Stomach (tissue), 9 donors: ENCODE results near the gene SPOP. TPM values are rescaled to one million over a fixed set of nuclear protein-coding genes. Genes with fewer than 3 reads are reported as not detected.
A peak's percentile ranks its signal among the peaks of the same experiment; 100 is the strongest.

Experiments
- DNase-seq, 2 donors: peaks; one replicate each; pipeline versions ENCODE4 v3.0.0 to v3.0.0-alpha.2; 2013 to 2019
- H3K27ac ChIP-seq, 5 donors: fragments of 200-600 bp in 4 of 5; sonication (generic) in 4 of 5; one replicate each; pipeline ENCODE4 v1.5.1; 2013 to 2019; ENCODE audit warnings: mild to moderate bottlenecking in 1 of 5, moderate library complexity in 1 of 5
- H3K27me3 ChIP-seq, 3 donors: fragments of 200-600 bp; sonication (generic); one replicate each; pipeline ENCODE4 v1.5.1; 2017 to 2019; ENCODE audit warnings: mixed run types in 1 of 3
- H3K36me3 ChIP-seq, 4 donors: fragments of 200-600 bp; sonication (generic); 1 replicate in 3 of 4; 2 replicates in 1 of 4; pipeline ENCODE4 v1.5.1; 2016 to 2019
- H3K4me1 ChIP-seq, 4 donors: fragments of 200-600 bp; sonication (generic); one replicate each; pipeline ENCODE4 v1.5.1; 2016 to 2019
- H3K4me3 ChIP-seq, 4 donors: fragments of 200-600 bp; sonication (generic) in 3 of 4; one replicate each; pipeline ENCODE4 v1.5.1; 2016 to 2019; ENCODE audit warnings: mild to moderate bottlenecking in 1 of 4
- H3K9me3 ChIP-seq, 4 donors: fragments of 200-600 bp; sonication (generic); one replicate each; pipeline ENCODE4 v1.5.1; 2016 to 2019
- EP300 ChIP-seq: sonication (generic); formaldehyde crosslinking; IDR thresholded peaks from one replicate; pipeline ENCODE4 v1.6.1; 2017; ENCODE audit warnings: antibody characterized with exemption
- POLR2A ChIP-seq, 4 donors: fragments of 450-650 bp; IDR thresholded peaks; one replicate each; pipeline ENCODE4 v1.6.1; 2016; ENCODE audit warnings: antibody characterized with exemption in 4 of 4, control low read depth in 2 of 4, mild to moderate bottlenecking in 1 of 4, moderate library complexity in 1 of 4
- POLR2AphosphoS5 ChIP-seq, 3 donors: sonication (generic); formaldehyde crosslinking; IDR thresholded peaks; one replicate each; pipeline ENCODE4 v1.6.1; 2016; ENCODE audit warnings: antibody characterized with exemption in 3 of 3
- WGBS, 5 donors: extraction: QIAGEN DNeasy Blood & Tissue Kit in 3 of 5; methylation state at CpG; one replicate each; pipeline versions ENCODE4 v1.1.5 to v1.1.7; 2013 to 2018; 5-methylcytosine and 5-hydroxymethylcytosine counted together
- intact Hi-C: fragments of 100-400 bp; cut with DNase I; formaldehyde crosslinking; loops from one replicate; pipeline ENCODE4 v1.15.1; 2023; ENCODE audit warnings: low total_unique reads
- polyA plus RNA-seq, 3 donors: library from polyadenylated mRNA; stranded (reverse); fragments of 200-250 nt; gene quantifications; one replicate each; pipeline ENCODE4 v1.2.3, GENCODE V29; 2013
- total RNA-seq, 5 donors: library from RNA; depleted of rRNA; stranded (reverse); fragments of >200 nt; gene quantifications; one replicate each; pipeline versions ENCODE4 v1.1.0 to v1.2.3, GENCODE V29; 2014 to 2016
- TF ChIP-seq, protein P1 (sequence below), 7 experiments: fragments of 450-650 bp in 4 of 7; fragments of 200-600 bp in 3 of 7; sonication (generic) in 3 of 7; IDR thresholded peaks; one replicate each; pipeline ENCODE4 v1.5.1; 2016 to 2019; ENCODE audit warnings: antibody characterized with exemption in 7 of 7, control low read depth in 2 of 7, mild to moderate bottlenecking in 1 of 7
- donor health status: healthy with polysubstance abuse.
- donor health status: Bipolar disorder and iron deficiency.
- donor health status: healthy.

The SPOP gene
- total and polyA plus RNA-seq, 8 donors: 17.5 to 309 (median 41.6) TPM

GRCh38 chr17:49635121-49635520 is 42.8 kb downstream of the SPOP start:
- Histone ChIP-seq H3K27me3 (no peaks in the 10 kb centered on the region), H3K27ac (peak overlapping the region in 3 of 5 donors; percentile 47 to 86 (median 48)), H3K4me1 (peaks cover 20 to 99% (median 61%) of the 10 kb centered on the region in 4 donors), H3K36me3 (peaks cover 0 to 9% (median 0%) of the 10 kb centered on the region in 4 donors), H3K4me3 (no peak overlapping the region), H3K9me3 (no peaks in the 10 kb centered on the region)
- WGBS, 5 donors: 41 to 67% (median 55%) methylated on average over 1 of the region's 1 CpG
- DNase-seq: no peak
- intact Hi-C loops: no loop called here
- TF ChIP-seq, protein P1, sequence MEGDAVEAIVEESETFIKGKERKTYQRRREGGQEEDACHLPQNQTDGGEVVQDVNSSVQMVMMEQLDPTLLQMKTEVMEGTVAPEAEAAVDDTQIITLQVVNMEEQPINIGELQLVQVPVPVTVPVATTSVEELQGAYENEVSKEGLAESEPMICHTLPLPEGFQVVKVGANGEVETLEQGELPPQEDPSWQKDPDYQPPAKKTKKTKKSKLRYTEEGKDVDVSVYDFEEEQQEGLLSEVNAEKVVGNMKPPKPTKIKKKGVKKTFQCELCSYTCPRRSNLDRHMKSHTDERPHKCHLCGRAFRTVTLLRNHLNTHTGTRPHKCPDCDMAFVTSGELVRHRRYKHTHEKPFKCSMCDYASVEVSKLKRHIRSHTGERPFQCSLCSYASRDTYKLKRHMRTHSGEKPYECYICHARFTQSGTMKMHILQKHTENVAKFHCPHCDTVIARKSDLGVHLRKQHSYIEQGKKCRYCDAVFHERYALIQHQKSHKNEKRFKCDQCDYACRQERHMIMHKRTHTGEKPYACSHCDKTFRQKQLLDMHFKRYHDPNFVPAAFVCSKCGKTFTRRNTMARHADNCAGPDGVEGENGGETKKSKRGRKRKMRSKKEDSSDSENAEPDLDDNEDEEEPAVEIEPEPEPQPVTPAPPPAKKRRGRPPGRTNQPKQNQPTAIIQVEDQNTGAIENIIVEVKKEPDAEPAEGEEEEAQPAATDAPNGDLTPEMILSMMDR (IDR thresholded peaks at IDR 0.05): no peak
- no peak for TF ChIP-seq EP300
- no peak for TF ChIP-seq POLR2A (IDR thresholded peaks at IDR 0.05)
- no peak for TF ChIP-seq POLR2AphosphoS5 (IDR thresholded peaks at IDR 0.05)

DNA sequence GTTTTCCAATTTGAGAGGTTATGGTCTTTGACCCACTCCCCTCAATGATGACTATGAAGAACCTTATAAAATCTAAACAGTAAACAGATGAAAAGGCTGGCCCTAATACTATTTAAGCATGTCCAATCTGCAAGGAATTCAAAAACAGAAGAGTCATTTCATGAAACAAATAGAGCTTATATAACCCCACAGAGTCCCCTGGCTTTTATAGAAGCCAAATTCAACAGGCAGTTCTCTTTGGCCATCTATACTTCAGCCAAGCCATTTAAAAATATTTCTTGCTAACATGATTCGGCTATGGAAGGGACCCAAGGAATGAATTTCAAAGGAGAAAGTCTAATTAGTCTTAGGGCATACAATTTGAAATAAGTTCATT is 43.4 kb downstream of the SPOP start:
- TF ChIP-seq, protein P1 (IDR thresholded peaks at IDR 0.05): no peak
- TF ChIP-seq POLR2AphosphoS5 (IDR thresholded peaks at IDR 0.05) (no peak), POLR2A (IDR thresholded peaks at IDR 0.05) (no peak), EP300 (no peak)
- H3K36me3 ChIP-seq: peaks cover 0 to 4% (median 0%) of the 10 kb centered on the region in 4 donors
- peak overlapping the region in 4 of 5 donors; percentile 24 to 86 (median 48) for H3K27ac ChIP-seq
- no peaks in the 10 kb centered on the region for H3K27me3 ChIP-seq
- 50 to 83% (median 74%) methylated on average over 1 of the region's 1 CpG for WGBS, 5 donors
- H3K4me3 ChIP-seq: no peak overlapping the region
- peaks cover 20 to 99% (median 67%) of the 10 kb centered on the region in 4 donors for H3K4me1 ChIP-seq
- no peaks in the 10 kb centered on the region for H3K9me3 ChIP-seq
- peak in 1 of 2 donors; percentile 40 for DNase-seq
- intact Hi-C loops: no loop called here

GRCh38 chr17:49633762-49634484 is 44.0 kb downstream of the SPOP start:
- DNase-seq: peak in 1 of 2 donors; percentile 14
- peak overlapping the region in 4 of 5 donors; percentile 24 to 86 (median 48) for H3K27ac ChIP-seq
- TF ChIP-seq EP300 (no peak), POLR2AphosphoS5 (IDR thresholded peaks at IDR 0.05) (no peak), POLR2A (IDR thresholded peaks at IDR 0.05) (no peak)
- TF ChIP-seq, protein P1 (IDR thresholded peaks at IDR 0.05): no peak
- H3K36me3 ChIP-seq: no peaks in the 10 kb centered on the region
- peaks cover 20 to 99% (median 72%) of the 10 kb centered on the region in 4 donors for H3K4me1 ChIP-seq
- 59 to 84% (median 74%) methylated on average over 4 of the region's 4 CpGs for WGBS, 5 donors
- no peak overlapping the region for H3K4me3 ChIP-seq
- intact Hi-C loops: no loop called here
- no peaks in the 10 kb centered on the region for H3K9me3 ChIP-seq
- no peaks in the 10 kb centered on the region for H3K27me3 ChIP-seq

DNA sequence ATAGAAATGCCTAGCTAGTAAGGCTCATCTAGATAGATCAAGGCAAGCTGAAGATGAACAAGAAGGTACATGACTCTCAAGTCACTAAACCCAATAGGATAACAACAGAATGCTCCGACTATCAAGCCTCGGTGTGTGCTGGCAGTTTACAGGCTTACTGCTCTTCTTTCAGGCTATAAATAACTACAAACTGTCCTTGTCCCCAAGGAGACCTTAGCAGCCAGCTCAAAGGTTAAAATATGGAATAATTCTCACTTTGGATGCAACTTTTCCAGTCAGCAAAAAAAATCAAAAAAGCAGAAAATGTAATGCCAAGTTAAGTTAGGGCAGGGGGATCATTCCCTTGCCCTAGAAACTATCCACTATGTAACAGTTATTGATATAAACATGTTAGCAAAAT is 44.6 kb downstream of the SPOP start:
- Histone ChIP-seq H3K4me3 (no peak overlapping the region), H3K27me3 (no peaks in the 10 kb centered on the region), H3K36me3 (no peaks in the 10 kb centered on the region), H3K4me1 (peaks cover 20 to 99% (median 77%) of the 10 kb centered on the region in 4 donors), H3K27ac (peak overlapping the region in 4 of 5 donors; percentile 17 to 86 (median 48)), H3K9me3 (no peaks in the 10 kb centered on the region)
- TF ChIP-seq, protein P1 (IDR thresholded peaks at IDR 0.05): no peak
- TF ChIP-seq EP300 (no peak), POLR2AphosphoS5 (IDR thresholded peaks at IDR 0.05) (no peak), POLR2A (IDR thresholded peaks at IDR 0.05) (no peak)
- WGBS, 5 donors: 44 to 75% (median 68%) methylated on average over 2 of the region's 2 CpGs
- DNase-seq: no peak
- intact Hi-C loops: no loop called here
